ENCODE measurements around the gene FBXW7.

The FBXW7 gene

GRCh38 chr4:152273343-152273742 is 262.5 kb downstream of the FBXW7 start:
- no peak for DNase-seq

All from stimulated activated CD4-positive, alpha-beta T cell treated with anti-CD3 and anti-CD28 coated beads, Interleukin-2, amount 100 ng/mL, for 48 hours (primary cell).